Testis (tissue), 2 donors: ENCODE measurements around the gene TCP11.

Experiments
- POLR2A ChIP-seq: fragments of 450-650 bp; IDR thresholded peaks from one replicate; pipeline ENCODE4 v1.6.1; 2017; ENCODE audit warnings: antibody characterized with exemption, mild to moderate bottlenecking, moderate library complexity
- TF ChIP-seq, protein P1 (sequence below), 3 experiments: fragments of 450-650 bp in 2 of 3; fragments of 200-600 bp in 1 of 3; sonication (generic) in 1 of 3; IDR thresholded peaks; one replicate each; pipeline ENCODE4 v1.5.1; 2016 to 2019; ENCODE audit warnings: antibody characterized with exemption in 3 of 3, mild to moderate bottlenecking in 2 of 3, moderate library complexity in 1 of 3

DNA sequence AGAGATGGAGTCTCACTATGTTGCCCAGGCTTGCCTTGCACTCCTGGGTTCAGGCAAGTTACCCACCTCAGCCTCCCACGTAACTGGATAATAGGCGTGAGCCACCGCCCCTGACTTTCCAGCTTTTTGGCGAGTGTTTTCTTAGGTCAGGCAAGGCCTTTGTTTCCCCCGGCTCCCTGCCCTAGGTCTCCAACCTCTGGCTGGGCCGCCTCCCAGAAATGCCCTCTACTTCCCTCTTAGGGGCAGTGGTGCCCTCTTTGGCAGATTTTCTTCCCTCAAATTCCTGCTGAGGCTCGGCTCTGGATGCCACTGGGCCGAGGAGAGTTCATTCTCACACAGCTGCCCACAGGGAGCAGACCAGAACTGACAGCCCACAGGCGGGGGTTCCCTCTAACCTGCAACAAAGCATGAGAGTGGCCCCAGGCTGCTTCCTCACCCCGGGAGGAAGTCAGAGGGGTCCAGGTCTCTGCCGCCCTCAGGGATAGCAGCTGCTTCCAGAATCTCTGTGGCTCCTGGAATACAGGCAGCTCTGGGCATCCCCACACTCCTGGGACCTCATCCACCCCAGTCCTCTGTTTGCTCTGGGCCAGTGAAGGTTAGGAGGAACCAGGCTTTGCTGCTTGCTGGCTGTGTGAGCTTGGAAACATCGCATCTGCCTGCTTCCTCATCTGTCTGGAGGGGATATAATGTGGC, 56.5 kb downstream of the TCP11 start:
- TF ChIP-seq, protein P1, sequence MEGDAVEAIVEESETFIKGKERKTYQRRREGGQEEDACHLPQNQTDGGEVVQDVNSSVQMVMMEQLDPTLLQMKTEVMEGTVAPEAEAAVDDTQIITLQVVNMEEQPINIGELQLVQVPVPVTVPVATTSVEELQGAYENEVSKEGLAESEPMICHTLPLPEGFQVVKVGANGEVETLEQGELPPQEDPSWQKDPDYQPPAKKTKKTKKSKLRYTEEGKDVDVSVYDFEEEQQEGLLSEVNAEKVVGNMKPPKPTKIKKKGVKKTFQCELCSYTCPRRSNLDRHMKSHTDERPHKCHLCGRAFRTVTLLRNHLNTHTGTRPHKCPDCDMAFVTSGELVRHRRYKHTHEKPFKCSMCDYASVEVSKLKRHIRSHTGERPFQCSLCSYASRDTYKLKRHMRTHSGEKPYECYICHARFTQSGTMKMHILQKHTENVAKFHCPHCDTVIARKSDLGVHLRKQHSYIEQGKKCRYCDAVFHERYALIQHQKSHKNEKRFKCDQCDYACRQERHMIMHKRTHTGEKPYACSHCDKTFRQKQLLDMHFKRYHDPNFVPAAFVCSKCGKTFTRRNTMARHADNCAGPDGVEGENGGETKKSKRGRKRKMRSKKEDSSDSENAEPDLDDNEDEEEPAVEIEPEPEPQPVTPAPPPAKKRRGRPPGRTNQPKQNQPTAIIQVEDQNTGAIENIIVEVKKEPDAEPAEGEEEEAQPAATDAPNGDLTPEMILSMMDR (IDR thresholded peaks at IDR 0.05) = no peak
- no peak for TF ChIP-seq POLR2A
